GM18519 (cell line): ENCODE data around the gene ANKRD44.
A peak's percentile ranks its signal among the peaks of the same experiment; 100 is the strongest.

Experiments used
- ATAC-seq: cut with Tn5 transposase; IDR thresholded peaks from one replicate; pipeline ENCODE4 v1.9.1; 2021; ENCODE audit warnings: mild to moderate bottlenecking, moderate library complexity; ENCODE audit not compliant: unreplicated experiment, low FRiP score

Gene ANKRD44

GRCh38 chr2:197189426-197190099 lies 121.0 kb downstream of the ANKRD44 start:
- ATAC-seq = no peak

- no peak for ATAC-seq
Observed at GRCh38 chr2:197185676-197186075, 124.9 kb downstream of the ANKRD44 start.

- no peak for ATAC-seq
Observed at GRCh38 chr2:197184959-197185586, 125.5 kb downstream of the ANKRD44 start.

- ATAC-seq = no peak
Observed at GRCh38 chr2:197183355-197183754, 127.2 kb downstream of the ANKRD44 start.

GRCh38 chr2:197182668-197183067 lies 127.9 kb downstream of the ANKRD44 start:
- ATAC-seq = no peak

GRCh38 chr2:197181491-197181890 lies 129.1 kb downstream of the ANKRD44 start:
- ATAC-seq = no peak

- ATAC-seq = no peak
Observed at GRCh38 chr2:197179744-197180498, 130.7 kb downstream of the ANKRD44 start.

- no peak for ATAC-seq
Observed at GRCh38 chr2:197176522-197176921, 134.1 kb downstream of the ANKRD44 start.

- no peak for ATAC-seq
Observed at GRCh38 chr2:197174539-197175094, 136.0 kb downstream of the ANKRD44 start.

GRCh38 chr2:197171582-197171981 lies 139.0 kb downstream of the ANKRD44 start:
- ATAC-seq = no peak

- ATAC-seq = no peak
Observed at GRCh38 chr2:197170208-197170607, 140.4 kb downstream of the ANKRD44 start.

GRCh38 chr2:197168705-197169104 lies 141.9 kb downstream of the ANKRD44 start:
- ATAC-seq = peak; percentile 77

- ATAC-seq = no peak
Observed at GRCh38 chr2:197167608-197168314, 142.8 kb downstream of the ANKRD44 start.

- no peak for ATAC-seq
Observed at GRCh38 chr2:197165020-197165419, 145.6 kb downstream of the ANKRD44 start.

GRCh38 chr2:197164141-197164754 lies 146.3 kb downstream of the ANKRD44 start:
- ATAC-seq = no peak

GRCh38 chr2:197163712-197164140 lies 146.9 kb downstream of the ANKRD44 start:
- ATAC-seq = no peak

- no peak for ATAC-seq
Observed at GRCh38 chr2:197161774-197162173, 148.8 kb downstream of the ANKRD44 start.

GRCh38 chr2:197159661-197160211 lies 150.8 kb downstream of the ANKRD44 start:
- ATAC-seq = no peak

GRCh38 chr2:197158591-197159550 lies 151.7 kb downstream of the ANKRD44 start:
- ATAC-seq = no peak
